GM18870 (cell line): ENCODE measurements around the gene FCRL3.
A peak's percentile ranks its signal among the peaks of the same experiment; 100 is the strongest.

Source experiments
- ATAC-seq: cut with Tn5 transposase; IDR thresholded peaks from one replicate; pipeline ENCODE4 v1.9.1; 2021; ENCODE audit warnings: moderate library complexity; ENCODE audit not compliant: unreplicated experiment

Gene FCRL3

DNA sequence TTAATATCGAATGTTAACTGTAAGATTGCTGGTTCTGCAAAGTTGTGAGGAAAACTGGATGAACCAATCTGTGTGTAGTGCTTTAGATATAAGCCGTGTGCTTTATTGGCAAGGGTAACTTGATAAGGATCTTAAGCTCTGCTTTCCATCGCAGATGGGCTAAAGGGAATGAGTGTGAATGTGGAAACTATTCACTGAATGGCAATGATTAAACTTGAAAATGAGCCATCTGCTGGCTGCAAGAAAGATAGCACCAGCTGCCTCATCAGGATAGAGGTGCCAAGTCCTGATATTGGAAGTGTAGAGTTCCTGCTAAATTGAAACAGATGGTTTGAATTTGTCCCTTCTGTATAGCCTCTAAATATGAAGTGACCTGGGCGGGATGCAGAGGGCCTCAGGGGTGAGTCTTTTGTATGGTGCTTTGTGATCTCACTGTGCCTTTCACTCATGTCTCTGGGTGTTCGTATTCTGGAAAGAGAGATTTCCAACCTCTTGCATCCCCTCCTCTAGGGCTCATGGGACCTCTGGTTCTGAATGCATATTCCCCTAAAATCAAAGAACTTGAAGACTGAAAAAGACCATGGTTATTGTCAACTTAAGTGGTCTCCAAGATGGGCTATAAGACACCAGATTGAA lies 9.2 kb downstream of the FCRL3 start:
- ATAC-seq = no peak

DNA sequence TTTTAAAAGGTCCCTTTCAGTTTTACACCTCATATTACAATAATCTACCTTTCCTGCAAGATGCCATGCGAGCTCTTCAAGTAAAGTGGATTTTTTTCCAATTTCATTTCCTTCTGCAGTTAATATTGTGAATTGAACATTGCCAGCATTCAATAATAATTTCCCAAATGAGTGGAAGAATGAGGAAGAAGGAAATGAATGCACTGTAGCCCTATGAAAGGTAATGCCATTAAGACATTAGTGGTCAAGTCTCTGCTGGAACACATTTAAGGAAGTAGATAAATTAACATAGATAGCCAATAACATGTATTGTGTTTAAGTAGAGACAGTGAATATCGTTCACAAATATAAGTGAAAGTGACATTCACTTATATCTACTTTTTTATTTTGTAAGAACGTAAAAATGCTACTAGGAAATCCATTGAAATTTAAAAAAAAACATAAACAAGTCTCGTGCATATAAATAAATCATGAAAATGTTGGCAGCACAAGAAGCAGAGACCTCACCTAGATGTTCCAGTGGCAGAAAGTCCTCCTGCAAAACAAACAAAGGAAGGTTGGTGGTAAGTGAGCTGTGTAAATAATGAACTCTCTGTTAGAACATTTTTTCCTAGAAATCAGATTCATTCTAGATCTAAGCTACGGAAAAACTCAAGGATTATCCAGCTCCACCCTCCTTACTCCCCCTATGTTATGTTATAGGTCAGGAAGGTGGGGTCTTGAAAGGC lies 17.7 kb downstream of the FCRL3 start:
- ATAC-seq = no peak

DNA sequence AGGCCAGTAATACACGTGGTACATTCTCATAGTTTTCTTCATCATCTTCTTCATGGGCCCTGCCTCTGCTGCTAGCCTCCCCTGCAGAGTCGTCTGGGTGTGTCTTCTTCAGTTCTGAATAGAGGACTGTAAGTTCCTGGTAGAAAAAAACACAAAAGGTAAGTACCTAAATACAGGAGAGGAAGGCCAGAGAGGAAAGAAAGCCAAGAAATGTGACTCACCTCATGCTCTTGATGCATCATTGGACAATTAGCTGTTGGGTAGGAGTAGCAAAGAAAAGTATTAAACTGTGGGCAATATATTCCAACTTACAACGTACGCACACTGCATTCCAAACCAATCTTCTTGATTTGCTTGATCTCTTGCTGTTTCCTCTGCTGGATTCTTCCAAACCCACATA lies 21.8 kb downstream of the FCRL3 start:
- ATAC-seq = no peak

DNA sequence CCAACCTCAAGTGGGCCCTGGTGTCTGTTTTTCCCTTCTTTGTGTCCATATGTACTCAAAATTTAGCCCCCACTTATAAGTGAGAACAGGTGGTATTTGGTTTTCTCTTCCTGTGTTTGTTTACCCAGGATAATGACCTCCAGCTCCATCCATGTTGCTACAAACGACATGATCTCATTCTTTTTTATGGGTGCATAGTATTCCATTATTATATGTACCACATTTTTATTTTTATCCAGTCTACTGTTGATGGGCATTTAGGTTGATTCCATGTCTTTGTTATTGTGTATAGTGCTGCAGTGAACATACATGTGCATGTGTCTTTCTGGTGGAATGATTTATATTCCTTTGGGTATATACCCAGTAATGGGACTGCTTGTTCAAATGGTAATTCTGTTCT lies 27.6 kb downstream of the FCRL3 start:
- ATAC-seq = no peak

DNA sequence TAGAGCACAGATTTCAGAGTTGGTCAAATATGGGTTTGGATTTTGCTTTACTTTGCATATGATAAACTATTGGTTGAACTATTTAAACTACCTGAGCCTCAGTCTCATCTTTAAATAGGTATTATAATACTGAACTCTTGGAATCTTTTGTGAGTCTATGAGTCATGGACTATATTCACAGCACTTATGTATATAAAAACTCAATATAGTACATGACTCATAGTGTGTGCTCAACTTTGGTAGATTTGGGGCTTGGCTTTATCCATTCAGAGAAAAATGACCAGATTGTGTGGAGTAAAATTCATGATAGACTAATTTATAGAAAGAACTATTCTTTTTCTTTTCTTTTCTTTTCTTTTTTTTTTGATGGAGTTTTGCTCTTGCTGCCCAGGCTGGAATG lies 28.7 kb downstream of the FCRL3 start:
- ATAC-seq = no peak

DNA sequence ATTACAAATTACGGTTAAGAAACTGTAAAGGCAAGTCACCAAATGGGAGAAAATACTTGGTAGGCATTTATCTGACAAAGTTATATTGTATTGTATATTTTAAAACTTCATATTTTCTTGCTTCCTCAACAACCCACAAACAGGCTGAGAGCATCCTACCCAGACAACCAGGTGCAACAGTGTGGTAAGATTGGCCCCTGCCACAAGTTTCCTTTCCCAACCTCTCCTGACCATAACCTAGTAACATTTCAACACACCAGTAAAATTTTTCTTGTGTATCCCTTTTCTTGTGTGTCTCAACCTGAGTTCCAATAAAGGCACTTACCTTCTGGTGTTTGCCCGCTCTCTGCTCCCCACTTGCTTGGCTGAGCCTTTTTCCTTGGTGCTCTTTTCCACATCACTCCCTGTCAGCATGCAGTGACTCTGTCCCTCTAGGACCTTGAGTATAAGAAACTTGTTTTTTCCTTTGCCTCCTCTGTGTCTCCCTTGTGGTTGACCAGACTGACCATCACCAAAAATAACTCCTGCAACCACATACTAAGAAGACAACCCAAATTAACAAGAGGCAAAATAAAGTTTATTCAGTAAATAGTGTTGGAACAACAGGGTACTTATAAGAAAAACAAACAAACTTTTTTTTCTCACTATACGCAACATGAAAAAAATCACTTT lies 40.9 kb downstream of the FCRL3 start:
- no peak for ATAC-seq

DNA sequence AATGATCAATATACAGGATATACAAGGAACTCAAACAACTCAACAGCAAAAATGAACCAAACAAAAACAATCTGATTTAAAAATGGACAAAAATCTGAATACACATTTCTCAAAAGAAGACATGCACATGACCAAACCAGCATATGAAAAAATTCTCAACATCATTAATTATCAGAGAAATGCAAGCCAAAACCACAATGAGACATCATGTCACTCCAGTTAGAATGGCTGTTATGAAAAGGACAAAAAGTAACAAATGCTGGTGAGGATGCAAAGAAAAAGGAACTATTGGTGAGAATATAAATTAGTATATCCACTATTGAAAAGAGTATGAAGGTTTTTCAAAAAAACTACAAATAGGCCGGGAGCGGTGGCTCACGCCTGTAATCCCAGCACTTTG lies 42.0 kb downstream of the FCRL3 start:
- no peak for ATAC-seq

DNA sequence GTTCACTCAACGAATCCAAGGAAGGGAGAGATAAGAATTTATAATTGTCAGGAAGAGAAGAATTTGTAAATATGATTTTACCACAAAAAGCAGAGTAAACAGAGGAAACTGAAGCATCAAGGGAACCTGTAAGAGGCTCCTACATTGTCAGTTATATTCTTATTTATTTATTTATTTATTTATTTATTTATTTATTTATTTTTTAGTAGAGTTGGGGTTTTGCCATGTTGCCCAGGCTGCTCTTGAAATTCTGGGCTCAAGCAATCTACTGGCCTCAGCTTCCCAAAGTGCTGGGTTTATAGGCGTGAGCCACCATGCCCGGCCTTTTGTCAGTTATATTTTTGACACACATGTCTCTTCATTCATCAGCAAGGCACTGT lies 47.1 kb downstream of the FCRL3 start:
- ATAC-seq = no peak

DNA sequence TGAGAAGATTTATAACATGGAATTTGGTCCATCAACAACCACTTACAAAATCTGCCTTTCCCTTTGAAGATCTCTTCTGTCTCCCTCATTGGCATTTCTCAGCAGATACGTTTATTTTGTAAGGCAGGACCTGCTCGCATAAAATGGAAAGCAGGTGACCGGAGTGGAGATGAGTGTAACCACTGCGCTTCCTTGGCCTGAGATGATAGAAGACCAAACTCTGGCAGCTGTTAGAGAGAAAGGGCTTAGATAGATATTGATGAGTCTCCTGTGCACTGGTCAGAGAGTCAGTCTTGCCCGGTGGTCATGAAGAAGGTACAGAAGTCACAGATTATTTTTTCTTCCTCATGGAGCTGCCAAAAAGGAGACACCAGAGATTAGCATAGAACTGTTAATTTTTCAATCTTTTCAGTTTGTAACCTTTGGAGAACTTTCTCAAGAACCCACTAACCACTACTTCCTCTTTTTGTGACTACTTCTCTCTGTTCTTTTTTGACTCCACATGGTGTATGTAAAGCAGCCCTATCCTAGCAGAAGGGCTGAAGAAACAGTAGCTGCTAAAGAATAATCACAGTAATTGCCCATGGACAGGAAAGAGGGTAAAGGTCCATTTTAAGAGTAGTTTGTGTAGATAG lies 47.6 kb downstream of the FCRL3 start:
- ATAC-seq = peak; percentile 97

DNA sequence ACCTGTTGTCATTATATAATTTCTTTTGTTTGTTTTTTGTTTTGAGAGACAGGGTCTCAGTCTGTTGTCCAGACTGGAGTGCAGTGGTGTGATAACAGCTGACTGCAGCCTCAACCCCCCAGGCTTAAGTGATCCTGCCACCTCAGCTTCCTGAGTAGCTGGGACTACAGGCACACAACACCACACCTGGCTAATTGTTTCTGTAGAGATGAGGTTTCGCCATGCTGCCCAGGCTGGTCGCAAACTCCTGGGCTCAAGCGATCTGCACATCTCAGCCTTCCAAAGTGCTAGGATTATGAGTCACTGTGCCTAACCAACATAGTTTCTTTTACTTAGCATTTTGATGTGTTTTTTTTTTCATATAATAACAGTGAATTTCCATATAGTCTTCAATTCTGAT lies 52.3 kb downstream of the FCRL3 start:
- no peak for ATAC-seq

DNA sequence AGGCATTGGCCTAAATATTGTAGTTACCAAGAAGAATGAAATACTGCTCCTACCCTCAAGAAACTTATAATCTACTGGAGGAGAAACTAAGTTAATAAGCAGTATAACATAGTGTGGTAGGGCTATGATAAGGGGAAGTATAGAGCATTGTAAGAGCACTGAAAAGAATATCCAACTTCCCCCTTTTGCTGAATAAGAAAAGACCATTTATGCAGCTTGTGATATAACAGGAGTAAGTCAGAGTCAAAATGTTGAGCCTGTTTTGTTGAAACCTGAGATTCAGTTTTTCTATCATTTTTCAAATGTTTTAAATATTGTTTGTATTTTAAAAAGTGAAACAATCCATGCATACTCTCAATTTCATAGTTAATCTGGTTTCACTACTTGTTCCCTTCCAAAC lies 54.4 kb downstream of the FCRL3 start:
- ATAC-seq = no peak

DNA sequence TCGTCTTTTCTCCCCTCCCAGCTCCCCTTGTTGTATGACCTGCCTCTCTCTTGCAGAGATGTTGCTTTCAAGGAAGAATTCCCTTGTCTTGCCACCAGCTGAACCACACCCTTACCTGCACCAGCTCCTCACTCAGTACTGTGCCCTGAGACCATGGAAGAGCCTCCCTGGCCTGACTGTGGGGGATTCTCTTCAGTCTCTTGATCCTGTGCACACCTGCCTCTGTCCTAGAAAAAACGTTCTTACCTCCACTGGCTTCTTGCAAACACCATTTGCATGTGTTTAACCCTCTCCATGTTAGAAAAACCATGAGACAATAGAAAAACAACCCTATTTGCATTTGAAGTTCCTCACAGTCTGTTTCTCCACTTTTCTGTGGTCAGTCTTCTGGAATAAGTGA lies 59.4 kb downstream of the FCRL3 start:
- ATAC-seq = no peak

DNA sequence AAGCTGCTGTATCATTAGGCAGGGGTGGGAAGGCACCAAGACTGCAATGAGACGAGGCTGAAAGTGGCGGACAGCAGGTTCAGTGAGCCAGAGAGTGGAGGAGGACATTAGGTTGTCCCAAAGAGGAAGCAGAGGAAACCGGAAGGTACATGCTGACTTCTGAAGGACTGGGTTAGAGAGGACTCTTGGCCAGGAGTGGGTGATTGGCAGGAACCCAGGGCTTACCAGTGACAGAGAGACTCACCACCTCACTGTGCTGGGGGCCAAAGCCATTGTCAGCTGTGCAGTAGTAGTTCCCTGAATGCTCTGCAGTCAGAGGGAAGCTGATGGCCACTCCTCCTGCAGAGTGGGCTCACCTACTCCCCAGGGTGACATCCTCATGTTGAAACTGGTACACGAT lies 60.8 kb downstream of the FCRL3 start:
- ATAC-seq = no peak

DNA sequence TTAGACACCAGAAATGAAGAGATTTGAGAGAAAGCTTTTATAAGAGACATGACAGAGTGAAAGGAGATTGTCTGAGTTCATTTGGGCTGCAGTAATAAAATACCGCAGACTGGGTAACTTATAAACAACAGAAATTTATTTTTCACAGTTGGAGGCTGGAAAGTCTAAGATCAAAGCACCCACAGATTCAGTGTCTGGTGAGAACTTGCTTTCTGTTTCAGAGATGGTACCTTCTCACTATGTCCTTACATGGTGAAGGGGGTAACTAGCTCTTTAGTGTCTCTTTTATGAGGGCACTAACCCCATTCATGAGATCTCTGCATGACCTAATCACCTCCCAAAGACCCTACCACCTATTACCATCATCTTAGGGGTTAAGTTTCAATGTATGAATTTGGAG lies 71.8 kb downstream of the FCRL3 start:
- ATAC-seq = no peak
